ENCODE measurements around the gene SMARCA4.

DNA sequence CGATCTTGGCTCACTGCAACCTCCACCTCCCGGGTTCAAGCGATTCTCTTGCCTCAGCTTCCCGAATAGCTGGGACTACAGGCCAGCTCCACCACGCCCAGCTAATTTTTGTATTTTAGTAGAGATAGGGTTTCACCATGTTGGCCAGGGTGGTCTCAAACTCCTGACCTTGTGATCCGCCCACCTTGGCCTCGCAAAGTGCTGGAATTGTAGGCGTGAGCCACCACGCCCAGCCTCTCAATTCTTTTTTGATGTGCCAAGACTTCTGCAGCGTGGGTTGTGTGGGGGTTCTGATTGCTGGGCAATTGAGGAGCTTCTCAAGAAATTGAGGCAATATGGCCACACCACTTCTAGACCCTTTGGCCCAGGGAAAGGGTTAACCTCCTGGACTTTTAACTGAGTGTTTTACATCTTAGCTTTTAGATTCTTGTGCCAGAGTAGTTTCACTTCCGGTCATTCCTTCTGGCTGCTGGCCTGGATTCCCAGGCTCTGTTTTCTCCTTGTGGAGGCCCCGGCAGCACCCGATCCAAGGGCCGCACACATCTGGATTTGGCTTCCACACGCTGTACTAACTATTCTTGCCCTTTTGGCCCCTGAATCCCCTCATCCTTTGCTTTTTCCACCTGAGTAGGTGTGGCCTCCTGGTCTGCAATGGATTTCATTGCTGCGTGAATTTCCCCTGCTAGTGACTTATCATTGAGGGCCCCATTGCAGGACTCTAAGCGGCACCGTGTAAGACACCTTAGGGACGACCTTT lies 14.7 kb downstream of the SMARCA4 start:
- TF ChIP-seq CTCF (conservative IDR thresholded peaks at IDR 0.05 in 1 of 2, IDR thresholded peaks at IDR 0.05 in 1 of 2; ENCODE audit: extremely low read depth in 1 of 2, insufficient read depth in 1 of 2, low read depth in 1 of 2, low read length in 2 of 2) (no peak), EZH2 (IDR thresholded peaks at IDR 0.05; ENCODE audit: borderline replicate concordance, low read length) (no peak)

All from mammary epithelial cell (primary cell).